H1 (cell line): ENCODE measurements around the gene SPDYE4. TPM values are rescaled to one million over a fixed set of nuclear protein-coding genes. Genes with fewer than 3 reads are reported as not detected.

ENCODE experiments used
- CBX5 ChIP-seq: fragments of 300-800, 300-1000 bp; sonication (generic); IDR thresholded peaks from 2 replicates; pipeline ENCODE4 v1.7.1; 2016; ENCODE audit warnings: antibody characterized with exemption, low read length, low read depth
- CBX8 ChIP-seq: fragments of 300-800, 300-1000 bp; sonication (generic); IDR thresholded peaks from 2 replicates; pipeline ENCODE4 v1.7.1; 2016; ENCODE audit warnings: low read depth, low read length, borderline replicate concordance
- CEBPB ChIP-seq: IDR thresholded peaks from 2 replicates; pipeline ENCODE4 v1.6.1; 2012; ENCODE audit warnings: low read depth, low read length
- EP300 ChIP-seq, 2 experiments: IDR thresholded peaks; 1 replicate in 1 of 2; 2 replicates in 1 of 2; pipeline ENCODE4 v1.6.1; 2011 to 2012; ENCODE audit warnings: low read depth in 2 of 2, low read length in 2 of 2, mild to moderate bottlenecking in 2 of 2, borderline replicate concordance in 1 of 2, inconsistent platforms in 1 of 2, moderate library complexity in 1 of 2
- HDAC6 ChIP-seq: IDR thresholded peaks from one replicate; pipeline ENCODE4 v1.7.1; 2012; ENCODE audit warnings: low read depth, mild to moderate bottlenecking, inconsistent platforms, low read length, moderate library complexity
- JUND ChIP-seq: IDR thresholded peaks from 2 replicates; pipeline ENCODE4 v1.6.1; 2011; ENCODE audit warnings: mild to moderate bottlenecking, improper control_type of control experiment, low read length
- KDM5A ChIP-seq: fragments of 200-600 bp; IDR thresholded peaks from 2 replicates; pipeline ENCODE4 v1.7.1; 2012; ENCODE audit warnings: mild to moderate bottlenecking, low read length, inconsistent platforms, mixed read lengths
- NRF1 ChIP-seq: IDR thresholded peaks from 2 replicates; pipeline ENCODE4 v1.6.1; 2011; ENCODE audit warnings: mild to moderate bottlenecking, low read depth, low read length, improper control_type of control experiment
- RBBP5 ChIP-seq: IDR thresholded peaks from 2 replicates; pipeline ENCODE4 v1.7.1; 2012; ENCODE audit warnings: low read depth, mild to moderate bottlenecking, inconsistent platforms, low read length, moderate library complexity, borderline replicate concordance
- SP2 ChIP-seq: IDR thresholded peaks from 2 replicates; pipeline ENCODE4 v1.6.1; 2012; ENCODE audit warnings: mild to moderate bottlenecking, low read length, inconsistent platforms
- ZNF274 ChIP-seq: IDR thresholded peaks from 2 replicates; pipeline ENCODE4 v1.7.0; 2012; ENCODE audit warnings: low read length, borderline replicate concordance; ENCODE audit errors: extremely low read depth
- polyA plus RNA-seq, 7 experiments: library from polyadenylated mRNA; depleted of rRNA in 3 of 7; stranded (reverse) in 5 of 7; unstranded in 2 of 7; fragments of >200 nt in 5 of 7; fragments of 200-250 nt in 2 of 7; gene quantifications; 1 replicate in 5 of 7; 2 replicates in 1 of 7; 4 replicates in 1 of 7; pipeline versions ENCODE4 v1.2.1 to v1.2.3, GENCODE V29; 2011 to 2013; ENCODE audit warnings: missing spikeins in 2 of 7, mixed read lengths in 2 of 7
- total RNA-seq: library from RNA; stranded (reverse); fragmentation: NEBNext Ultra II Directional; extraction: Animal tissue kit (Norgen Biotek cat#: 25700); gene quantifications from 2 replicates; pipeline ENCODE4 v1.2.1, GENCODE V29; 2021

The SPDYE4 gene
- total and polyA plus RNA-seq, 2 of the 8 experiments (the other 6 are each of a cell fraction or from before 2014, with no cell fraction given), result not detected

GRCh38 chr17:8706431-8706830 is 51.9 kb downstream of the SPDYE4 start (continued):
- TF ChIP-seq ZNF274 (no peak), CBX5 (no peak), CEBPB (no peak), HDAC6 (no peak), EP300 (IDR thresholded peaks at IDR 0.05; ENCODE audit: borderline replicate concordance in 1 of 2, low read depth in 2 of 2, low read length in 2 of 2) (no peak), NRF1 (no peak), SP2 (no peak), RBBP5 (no peak), CBX8 (no peak), JUND (no peak), KDM5A (no peak)
